Mesenchymal stem cell (in vitro differentiated cells and primary cell): Measurements from ENCODE around the gene KITLG.
"Not testable (repeated sequence)": the region's sequence is repeated elsewhere in the genome, so short reads cannot be mapped to it uniquely, and the experiment has no call there.

Source experiments
- DNase-seq: peaks from one replicate; pipeline ENCODE4 v3.0.0-alpha.2; 2013
- H2AFZ ChIP-seq: one replicate; pipeline ENCODE4 v1.6.1; 2013; ENCODE audit warnings: low read depth, mild to moderate bottlenecking, control low read depth, inconsistent platforms, low read length, moderate library complexity
- H2AK5ac ChIP-seq: 2 replicates; pipeline ENCODE4 v1.6.1; 2013; ENCODE audit warnings: low read length, moderate library complexity, mild to moderate bottlenecking, inconsistent platforms; ENCODE audit not compliant: severe bottlenecking
- H2BK120ac ChIP-seq: one replicate; pipeline ENCODE4 v1.6.1; 2013; ENCODE audit warnings: low read depth, mild to moderate bottlenecking, inconsistent platforms, low read length, moderate library complexity
- H2BK12ac ChIP-seq, 2 experiments: one replicate each; pipeline ENCODE4 v1.6.1; 2013; ENCODE audit warnings: inconsistent platforms in 2 of 2, low read length in 2 of 2, mild to moderate bottlenecking in 2 of 2, moderate library complexity in 2 of 2, control low read depth in 1 of 2
- H2BK15ac ChIP-seq: one replicate; pipeline ENCODE4 v1.6.1; 2013; ENCODE audit warnings: mild to moderate bottlenecking, low read depth, inconsistent platforms; ENCODE audit not compliant: poor library complexity, severe bottlenecking
- H2BK5ac ChIP-seq: 2 replicates; pipeline ENCODE4 v1.6.1; 2013; ENCODE audit warnings: low read depth, mild to moderate bottlenecking, low read length, control low read depth, inconsistent platforms; ENCODE audit not compliant: poor library complexity, severe bottlenecking
- H3K14ac ChIP-seq, 2 experiments: one replicate each; pipeline ENCODE4 v1.6.1; 2013; ENCODE audit warnings: inconsistent platforms in 2 of 2, low read length in 2 of 2, control low read depth in 1 of 2, mild to moderate bottlenecking in 1 of 2, moderate library complexity in 1 of 2
- H3K18ac ChIP-seq, 2 experiments: one replicate each; pipeline ENCODE4 v1.6.1; 2013; ENCODE audit warnings: inconsistent platforms in 2 of 2, low read length in 2 of 2, control low read depth in 1 of 2, low read depth in 1 of 2, mild to moderate bottlenecking in 1 of 2
- H3K23ac ChIP-seq, 2 experiments: one replicate each; pipeline ENCODE4 v1.6.1; 2013; ENCODE audit warnings: inconsistent platforms in 2 of 2, low read length in 2 of 2, mild to moderate bottlenecking in 2 of 2, moderate library complexity in 2 of 2, control low read depth in 1 of 2
- H3K27ac ChIP-seq: 2 replicates; pipeline ENCODE4 v1.5.1; 2013; ENCODE audit warnings: mild to moderate bottlenecking, moderate library complexity, low read length, control low read depth, inconsistent platforms; ENCODE audit not compliant: poor library complexity, severe bottlenecking
- H3K27me3 ChIP-seq, 2 experiments: 2 replicates each; pipeline versions ENCODE4 v1.6.1 to v1.7.0; 2013; ENCODE audit warnings: low read length in 2 of 2, mild to moderate bottlenecking in 2 of 2, moderate library complexity in 2 of 2, control low read depth in 1 of 2, inconsistent platforms in 1 of 2; ENCODE audit not compliant: control insufficient read depth in 1 of 2, insufficient read depth in 1 of 2
- H3K36me3 ChIP-seq, 2 experiments: 2 replicates each; pipeline versions ENCODE4 v1.6.1 to v1.7.0; 2013; ENCODE audit warnings: low read length in 2 of 2, control low read depth in 1 of 2, inconsistent platforms in 1 of 2, low read depth in 1 of 2, mild to moderate bottlenecking in 1 of 2; ENCODE audit not compliant: insufficient read depth in 2 of 2, control insufficient read depth in 1 of 2
- H3K4ac ChIP-seq, 2 experiments: one replicate each; pipeline ENCODE4 v1.6.1; 2013; ENCODE audit warnings: inconsistent platforms in 2 of 2, low read length in 2 of 2, mild to moderate bottlenecking in 2 of 2, moderate library complexity in 2 of 2, control low read depth in 1 of 2, low read depth in 1 of 2
- H3K4me1 ChIP-seq: 2 replicates; pipeline ENCODE4 v1.6.1; 2013; ENCODE audit warnings: low read depth, low read length, control low read depth; ENCODE audit not compliant: control insufficient read depth, insufficient read depth
- H3K4me2 ChIP-seq: 2 replicates; pipeline ENCODE4 v1.6.1; 2013; ENCODE audit warnings: low read length, mild to moderate bottlenecking, inconsistent platforms; ENCODE audit not compliant: poor library complexity, severe bottlenecking
- H3K4me3 ChIP-seq, 2 experiments: 2 replicates each; pipeline versions ENCODE4 v1.5.1 to v1.7.0; 2013; ENCODE audit warnings: low read length in 2 of 2, mild to moderate bottlenecking in 2 of 2, control low read depth in 1 of 2, low read depth in 1 of 2; ENCODE audit not compliant: insufficient read depth in 1 of 2
- H3K79me1 ChIP-seq: replicated peaks from 2 replicates; pipeline ENCODE4 v1.6.1; 2013; ENCODE audit warnings: mild to moderate bottlenecking, control low read depth, low read length, inconsistent platforms; ENCODE audit not compliant: poor library complexity, severe bottlenecking
- H3K9ac ChIP-seq: 2 replicates; pipeline ENCODE4 v1.7.0; 2013; ENCODE audit warnings: mild to moderate bottlenecking, low read length, moderate library complexity
- H3K9me3 ChIP-seq: 2 replicates; pipeline ENCODE4 v1.7.0; 2013; ENCODE audit warnings: mild to moderate bottlenecking, low read length; ENCODE audit not compliant: control insufficient read depth
- H4K8ac ChIP-seq: one replicate; pipeline ENCODE4 v1.6.1; 2013; ENCODE audit warnings: inconsistent platforms, mild to moderate bottlenecking, low read length, moderate library complexity
- H4K91ac ChIP-seq: one replicate; pipeline ENCODE4 v1.6.1; 2013; ENCODE audit warnings: mild to moderate bottlenecking, low read length, inconsistent platforms
- WGBS: methylation state at CpG from one replicate; pipeline ENCODE4 v1.1.7; 2013; ENCODE audit warnings: mixed read lengths; 5-methylcytosine and 5-hydroxymethylcytosine counted together

Gene KITLG

GRCh38 chr12:88552610-88553079 is 27.6 kb downstream of the KITLG start:
- H3K79me1 ChIP-seq = peaks cover 15% of the 10 kb centered on the region
- no peak overlapping the region for H2BK120ac ChIP-seq
- H2AK5ac ChIP-seq = no peak overlapping the region
- no peak overlapping the region for H3K14ac ChIP-seq
- peak; percentile 55 for DNase-seq
- H3K4ac ChIP-seq = no peak overlapping the region
- no peak overlapping the region for H3K23ac ChIP-seq
- no peak overlapping the region for H2BK15ac ChIP-seq
- H4K91ac ChIP-seq = no peak overlapping the region
- H3K4me3 ChIP-seq = no peak overlapping the region
- no peak overlapping the region for H3K4me2 ChIP-seq
- no peak overlapping the region for H2BK12ac ChIP-seq
- peak overlapping the region; percentile 52 for H3K9ac ChIP-seq
- no peak overlapping the region for H2BK5ac ChIP-seq
- H2AFZ ChIP-seq = no peak overlapping the region
- no peaks in the 10 kb centered on the region for H3K36me3 ChIP-seq
- no peak overlapping the region for H4K8ac ChIP-seq
- H3K18ac ChIP-seq = no peak overlapping the region
- H3K27me3 ChIP-seq = no peaks in the 10 kb centered on the region
- no peaks in the 10 kb centered on the region for H3K4me1 ChIP-seq
- 50% methylated on average over 2 of the region's 3 CpGs for WGBS
- no peaks in the 10 kb centered on the region for H3K9me3 ChIP-seq
- no peak overlapping the region for H3K27ac ChIP-seq

- 27% methylated on average over 1 of the region's 1 CpG for WGBS
These were observed 30.3 kb downstream of the KITLG start for GRCh38 chr12:88549929-88550328.

GRCh38 chr12:88547949-88548348 is 32.3 kb downstream of the KITLG start:
- WGBS = 92% methylated on average over 7 of the region's 7 CpGs
- H2AK5ac ChIP-seq, H3K4me2 ChIP-seq, H3K27me3 ChIP-seq, H3K27ac ChIP-seq, H3K79me1 ChIP-seq, H3K23ac ChIP-seq, H3K4ac ChIP-seq, H3K4me1 ChIP-seq, H2BK120ac ChIP-seq, DNase-seq, H3K14ac ChIP-seq, H3K4me3 ChIP-seq, H3K9ac ChIP-seq, H3K9me3 ChIP-seq, H2BK5ac ChIP-seq, H2BK12ac ChIP-seq, H4K91ac ChIP-seq, H4K8ac ChIP-seq, H3K18ac ChIP-seq, H2BK15ac ChIP-seq, H2AFZ ChIP-seq: not testable (repeated sequence)
- peaks cover 0 to 24% of the 10 kb centered on the region in 2 experiments for H3K36me3 ChIP-seq

More at GRCh38 chr12:88549929-88550328, 30.3 kb downstream of the KITLG start:
- peaks cover 11% of the 10 kb centered on the region for H3K79me1 ChIP-seq
- H2BK12ac ChIP-seq = no peak overlapping the region
- H3K4ac ChIP-seq = no peak overlapping the region
- H3K14ac ChIP-seq = no peak overlapping the region
- H3K18ac ChIP-seq = peak overlapping the region in 1 of 2 experiments; percentile 73
- H2BK15ac ChIP-seq = no peak overlapping the region
- no peaks in the 10 kb centered on the region for H3K9me3 ChIP-seq
- no peak overlapping the region for H2AFZ ChIP-seq
- H3K4me1 ChIP-seq = no peaks in the 10 kb centered on the region
- no peak overlapping the region for H4K91ac ChIP-seq
- no peak overlapping the region for H3K4me3 ChIP-seq
- peak; percentile 57 for DNase-seq
- no peak overlapping the region for H3K23ac ChIP-seq
- no peak overlapping the region for H4K8ac ChIP-seq
- peaks cover 0 to 4% of the 10 kb centered on the region in 2 experiments for H3K36me3 ChIP-seq
- H2BK5ac ChIP-seq = no peak overlapping the region
- H2BK120ac ChIP-seq = no peak overlapping the region
- no peak overlapping the region for H2AK5ac ChIP-seq
- H3K9ac ChIP-seq = no peak overlapping the region
- H3K27me3 ChIP-seq = no peaks in the 10 kb centered on the region
- H3K4me2 ChIP-seq = no peak overlapping the region
- H3K27ac ChIP-seq = no peak overlapping the region

- no peak overlapping the region for H3K14ac ChIP-seq
- no peaks in the 10 kb centered on the region for H3K4me1 ChIP-seq
These were observed 33.4 kb downstream of the KITLG start for GRCh38 chr12:88546853-88547252.

More at GRCh38 chr12:88546853-88547252, 33.4 kb downstream of the KITLG start:
- no peak overlapping the region for H3K23ac ChIP-seq
- no peak overlapping the region for H2AFZ ChIP-seq
- no peak overlapping the region for H3K27ac ChIP-seq
- no peak overlapping the region for H3K4ac ChIP-seq
- peak overlapping the region in 1 of 2 experiments; percentile 5 for H3K4me3 ChIP-seq
- H2BK120ac ChIP-seq = no peak overlapping the region
- H3K18ac ChIP-seq = no peak overlapping the region
- H3K9ac ChIP-seq = no peak overlapping the region
- no peak overlapping the region for H3K4me2 ChIP-seq
- no peak overlapping the region for H4K91ac ChIP-seq
- no peak overlapping the region for H2AK5ac ChIP-seq
- peaks cover 10% of the 10 kb centered on the region for H3K79me1 ChIP-seq
- no peak overlapping the region for H4K8ac ChIP-seq
- DNase-seq = no peak
- WGBS = 0% methylated on average over 1 of the region's 2 CpGs
- no peak overlapping the region for H2BK15ac ChIP-seq
- H3K9me3 ChIP-seq = no peaks in the 10 kb centered on the region
- H3K36me3 ChIP-seq = peaks cover 0 to 35% of the 10 kb centered on the region in 2 experiments
- H2BK12ac ChIP-seq = no peak overlapping the region
- H3K27me3 ChIP-seq = no peaks in the 10 kb centered on the region
- H2BK5ac ChIP-seq = no peak overlapping the region
